Urothelium cell line (cell line): ENCODE results near the gene ARMC6.
A peak's percentile ranks its signal among the peaks of the same experiment; 100 is the strongest.
"Not testable (repeated sequence)": the region's sequence is repeated elsewhere in the genome, so short reads cannot be mapped to it uniquely, and the experiment has no call there.

Experiments
- DNase-seq: peaks from one replicate; pipeline ENCODE4 v3.0.0; 2011; ENCODE audit warnings: low spot score, mixed read lengths
- FAIRE-seq: peaks from 2 replicates; lab custom pipeline; 2011; peaks lifted over from hg19 to GRCh38; lab: Jason Lieb, UNC

Gene ARMC6

DNA sequence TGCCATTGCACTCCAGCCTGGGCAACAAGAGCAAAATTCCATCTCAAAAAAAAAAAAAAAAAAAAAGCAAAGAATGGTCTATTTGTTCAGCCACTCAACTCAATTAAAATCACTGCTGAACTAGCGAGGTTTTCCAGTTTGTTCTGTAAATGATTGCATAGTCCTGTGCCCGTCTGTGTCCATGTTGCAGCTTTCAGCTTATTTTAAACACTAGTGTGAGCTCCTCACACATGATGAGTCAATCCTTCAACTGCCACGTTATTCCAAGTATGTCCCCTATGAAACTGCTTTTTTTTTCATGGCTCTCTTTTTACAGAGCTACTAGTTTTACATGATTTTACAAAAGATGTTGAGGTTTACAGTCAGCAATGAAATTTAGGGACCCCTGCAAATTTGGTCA lies 12.3 kb upstream of the ARMC6 start:
- FAIRE-seq (no peak), DNase-seq (no peak)

- no peak for DNase-seq
- no peak for FAIRE-seq
These were observed 10.9 kb upstream of the ARMC6 start for GRCh38 chr19:19022380-19022961.

DNA sequence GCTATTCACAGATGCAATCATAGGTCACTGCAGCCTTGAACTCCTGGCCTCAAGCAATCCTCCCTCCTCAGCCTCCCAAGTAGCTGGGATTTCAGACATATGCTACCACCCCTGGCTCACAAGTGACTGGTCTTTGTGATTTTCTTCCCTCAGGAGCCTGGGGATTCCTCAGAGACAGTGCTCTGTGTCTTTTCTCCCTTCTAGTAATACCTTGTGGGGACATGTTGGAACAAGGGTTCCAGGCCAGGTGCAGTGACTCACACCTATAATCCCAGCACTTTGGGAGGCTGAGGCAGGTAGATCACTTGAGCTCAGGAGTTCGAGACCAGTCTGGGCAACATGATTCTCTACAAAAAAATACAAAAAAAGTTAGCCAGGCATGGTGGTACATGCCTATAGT lies 10.0 kb upstream of the ARMC6 start:
- DNase-seq, FAIRE-seq: not testable (repeated sequence)

- FAIRE-seq: no peak
These were observed 7.5 kb upstream of the ARMC6 start for GRCh38 chr19:19025861-19026260.

DNA sequence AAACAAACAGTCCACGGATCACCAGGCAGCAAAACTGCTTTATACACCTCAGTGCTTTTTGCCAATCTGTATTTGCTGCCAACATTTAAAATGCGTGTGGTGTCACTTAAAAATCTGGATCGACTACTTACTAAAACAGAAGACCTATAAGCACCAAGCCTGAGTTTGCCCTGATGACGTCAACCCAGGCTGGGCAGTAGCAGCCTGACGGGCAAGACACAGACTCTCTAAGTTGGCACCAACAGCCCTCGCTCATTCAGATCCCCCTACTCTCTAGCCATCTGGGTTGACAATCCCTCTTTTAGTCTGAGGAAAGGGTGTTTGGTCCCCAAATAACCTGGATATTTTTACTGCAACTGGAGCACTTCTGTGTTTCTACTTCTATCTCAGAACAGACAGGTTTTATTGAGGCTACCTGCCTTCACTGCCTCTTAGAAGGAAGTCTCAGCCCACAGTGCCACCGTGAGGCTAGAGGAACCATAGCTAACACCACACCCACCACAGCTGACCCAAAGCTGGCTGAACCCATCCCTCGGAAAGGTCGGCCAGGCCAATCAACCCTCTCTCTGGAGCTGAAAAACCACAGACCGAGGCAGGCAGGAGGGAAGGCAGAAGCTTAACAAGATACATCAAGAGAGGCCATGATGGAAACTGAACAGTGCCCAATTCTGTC lies 7.0 kb upstream of the ARMC6 start:
- FAIRE-seq: no peak
- DNase-seq: no peak

More at GRCh38 chr19:19025861-19026260, 7.5 kb upstream of the ARMC6 start:
- DNase-seq: no peak

DNA sequence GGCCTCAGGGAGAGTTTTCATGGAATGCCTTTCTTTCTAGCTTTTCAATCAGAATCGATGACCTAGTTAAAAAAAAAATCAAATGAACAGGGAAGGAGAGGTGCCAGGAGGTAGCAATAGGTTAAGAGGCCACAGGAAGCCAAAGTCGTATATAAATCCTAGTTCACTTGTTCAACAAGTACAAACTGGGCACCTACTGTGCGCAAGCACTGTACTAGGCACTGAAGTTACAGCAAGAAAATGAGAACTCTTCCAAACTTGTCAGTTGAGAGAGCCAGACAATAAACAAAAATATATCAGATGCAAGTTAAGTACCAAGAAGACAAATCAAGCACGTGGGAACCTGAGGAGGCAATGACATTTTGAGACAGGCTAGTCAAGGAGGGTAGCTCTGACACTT lies 6.2 kb upstream of the ARMC6 start:
- DNase-seq (no peak), FAIRE-seq (no peak)

DNA sequence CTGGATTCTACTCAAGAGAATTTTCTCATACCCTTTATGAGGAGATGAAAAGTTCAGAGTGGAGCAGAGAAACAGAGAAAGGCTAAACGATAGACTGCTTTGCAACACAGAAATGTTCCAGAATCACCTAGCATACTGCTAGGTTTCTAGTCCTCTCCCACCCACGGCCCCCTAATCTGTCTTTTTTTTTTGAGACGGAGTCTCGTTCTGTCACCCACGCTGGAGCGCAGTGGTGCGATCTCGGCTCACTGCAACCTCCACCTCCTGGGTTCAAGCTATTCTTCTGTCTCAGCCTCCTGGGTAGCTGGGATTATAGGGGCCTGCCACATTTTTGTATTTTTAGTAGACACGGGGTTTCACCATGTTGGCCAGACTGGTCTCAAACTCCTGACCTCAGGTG lies 4.9 kb upstream of the ARMC6 start:
- DNase-seq: no peak
- no peak for FAIRE-seq

- no peak for DNase-seq
- FAIRE-seq: no peak
These were observed 1.5 kb upstream of the ARMC6 start for GRCh38 chr19:19031891-19032290.

DNA sequence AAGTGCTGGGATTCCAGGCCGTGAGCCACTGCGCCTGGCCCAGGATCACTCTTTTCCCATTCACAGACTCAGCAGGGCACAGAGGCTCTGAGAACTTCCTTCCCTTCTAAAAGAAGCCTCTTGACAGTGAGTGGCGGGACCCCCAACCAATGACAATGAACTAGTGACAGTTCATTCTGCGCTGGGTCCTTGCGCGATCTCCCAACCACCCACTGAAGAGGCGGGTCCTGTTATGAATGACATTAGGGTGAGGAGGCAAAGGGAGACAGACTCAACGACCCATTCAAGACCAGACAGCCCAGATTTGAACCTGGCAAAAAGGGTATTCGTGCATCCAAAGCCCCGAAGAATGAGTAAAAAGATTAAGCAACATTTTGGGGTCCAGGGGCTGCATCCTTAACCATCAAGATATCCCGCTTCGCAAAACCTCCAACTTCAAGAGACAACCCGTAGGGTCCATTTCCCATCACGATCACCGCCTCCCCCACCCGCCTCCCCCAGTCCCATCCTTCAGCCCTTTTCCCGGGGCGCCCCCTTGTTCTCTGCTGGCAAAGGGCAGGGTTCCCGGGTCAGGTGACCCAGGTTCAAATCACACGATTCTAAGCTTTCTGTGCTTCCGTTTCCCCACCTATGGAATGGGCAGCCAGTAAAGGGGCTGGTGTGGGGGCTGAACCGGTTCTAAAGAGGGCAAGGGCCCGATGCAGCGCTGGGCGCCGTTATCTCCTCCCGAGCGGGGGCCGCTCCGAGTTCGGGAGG lies 805 bp upstream of the ARMC6 start:
- FAIRE-seq: no peak

DNA sequence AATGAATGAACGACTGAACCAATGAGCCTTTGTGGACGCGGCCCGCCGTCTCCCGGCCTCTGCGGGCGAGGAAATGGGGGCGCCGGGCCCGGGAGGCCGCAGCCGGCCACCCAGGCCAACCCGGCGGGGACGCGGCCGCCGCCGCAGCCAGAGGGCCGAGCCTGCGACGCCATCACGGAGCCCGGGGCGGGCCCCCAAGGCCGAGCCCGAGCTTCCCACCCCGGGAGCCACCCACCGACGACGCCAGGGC lies 302 bp upstream of the ARMC6 start:
- FAIRE-seq (no peak), DNase-seq (no peak)

More for the DNA sequence above, 805 bp upstream of the ARMC6 start:
- DNase-seq: peak; percentile 57

GRCh38 chr19:19034204-19034624 lies 811 bp downstream of the ARMC6 start:
- DNase-seq (peak; percentile 72), FAIRE-seq (no peak)

DNA sequence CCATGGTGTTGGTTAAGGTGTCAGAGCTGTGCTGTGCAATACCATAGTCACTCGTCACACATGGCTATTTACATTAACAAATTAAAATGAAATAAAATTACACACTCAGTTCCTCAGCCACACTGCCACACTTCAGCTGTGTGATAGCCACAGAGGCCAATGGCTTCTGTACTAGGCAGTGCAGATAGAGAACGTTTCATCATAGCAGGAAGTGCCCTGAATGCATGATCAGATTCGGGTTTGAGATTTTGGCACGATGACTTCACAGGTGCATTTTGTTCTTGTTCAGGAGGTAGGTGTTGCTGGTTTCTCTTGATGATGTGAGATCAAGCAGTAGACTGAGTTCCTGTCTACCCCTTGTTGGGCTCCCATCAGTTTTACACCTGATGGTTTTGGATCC lies 6.5 kb downstream of the ARMC6 start:
- FAIRE-seq: no peak
- no peak for DNase-seq

DNA sequence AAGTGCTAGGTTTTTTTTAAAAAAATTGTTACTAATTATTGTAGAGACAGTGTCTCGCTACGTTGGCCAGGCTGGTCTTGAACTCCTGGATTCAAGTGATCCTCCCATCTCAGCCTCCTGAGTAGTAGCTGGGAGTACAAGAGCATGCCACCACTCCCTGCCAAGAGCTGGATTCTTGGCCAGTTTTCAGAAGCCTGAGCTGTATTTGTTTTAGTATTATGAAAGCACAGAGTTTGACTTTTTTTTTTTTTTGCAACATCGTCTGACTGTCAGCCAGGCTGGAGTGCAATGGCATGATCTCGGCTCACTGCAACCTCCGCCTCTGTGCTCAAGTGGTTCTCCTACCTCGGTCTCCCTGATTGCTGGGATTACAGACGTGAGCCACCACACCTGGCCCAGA lies 7.0 kb downstream of the ARMC6 start:
- FAIRE-seq (no peak), DNase-seq (no peak)

- FAIRE-seq: no peak
- no peak for DNase-seq
These were observed 9.4 kb downstream of the ARMC6 start for GRCh38 chr19:19042732-19043280.

DNA sequence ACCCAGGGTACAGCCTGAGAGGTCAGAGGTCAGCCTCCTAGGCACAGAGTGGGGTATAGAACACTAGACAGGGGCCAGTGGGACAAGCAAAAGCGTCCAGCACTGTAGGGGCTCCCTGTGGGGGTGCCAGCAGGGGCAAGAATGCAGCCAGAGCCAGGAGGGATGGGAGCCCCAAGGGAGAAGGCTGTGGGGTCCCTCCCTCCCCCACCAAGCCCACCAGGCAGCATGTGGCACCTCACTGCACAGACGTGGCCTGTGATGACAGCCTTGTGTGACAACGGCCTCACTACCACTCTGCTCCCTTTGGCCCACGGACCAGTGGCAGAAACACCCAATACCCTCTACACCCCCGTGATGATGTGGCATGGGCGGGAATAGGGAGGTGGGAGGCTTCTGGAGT lies 10.1 kb downstream of the ARMC6 start:
- no peak for DNase-seq
- no peak for FAIRE-seq

GRCh38 chr19:19043881-19044280 lies 10.5 kb downstream of the ARMC6 start:
- FAIRE-seq: no peak

GRCh38 chr19:19049406-19049805 lies 16.0 kb downstream of the ARMC6 start:
- FAIRE-seq (no peak), DNase-seq (no peak)

More at GRCh38 chr19:19043881-19044280, 10.5 kb downstream of the ARMC6 start:
- DNase-seq: no peak

GRCh38 chr19:19050104-19050503 lies 16.7 kb downstream of the ARMC6 start:
- no peak for FAIRE-seq

DNA sequence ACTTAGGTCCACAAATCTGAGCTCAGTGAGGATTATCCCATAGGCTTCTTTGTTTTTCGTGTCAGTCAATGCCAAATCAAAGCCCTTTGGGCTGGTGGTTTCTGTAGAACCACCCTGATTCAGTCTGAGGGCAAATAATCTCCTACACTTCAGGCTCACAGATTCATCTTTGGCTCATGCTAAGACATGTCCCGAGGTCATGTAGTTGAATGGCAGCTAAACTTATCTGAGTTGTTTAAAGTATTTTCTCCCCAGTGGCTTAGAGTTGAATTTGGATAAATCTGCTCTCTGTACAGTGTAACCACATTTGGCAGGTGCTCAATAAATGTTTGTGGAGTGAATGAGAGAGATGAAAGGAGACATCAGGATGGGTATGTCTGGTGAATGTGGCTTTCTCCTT lies 17.3 kb downstream of the ARMC6 start:
- FAIRE-seq: no peak
- no peak for DNase-seq

More at GRCh38 chr19:19050104-19050503, 16.7 kb downstream of the ARMC6 start:
- DNase-seq: no peak

GRCh38 chr19:19051478-19052213 lies 18.2 kb downstream of the ARMC6 start:
- no peak for FAIRE-seq
- no peak for DNase-seq

GRCh38 chr19:19052921-19053320 lies 19.5 kb downstream of the ARMC6 start:
- FAIRE-seq (no peak), DNase-seq (no peak)
